Measurements from ENCODE around the gene KRT8.

DNA sequence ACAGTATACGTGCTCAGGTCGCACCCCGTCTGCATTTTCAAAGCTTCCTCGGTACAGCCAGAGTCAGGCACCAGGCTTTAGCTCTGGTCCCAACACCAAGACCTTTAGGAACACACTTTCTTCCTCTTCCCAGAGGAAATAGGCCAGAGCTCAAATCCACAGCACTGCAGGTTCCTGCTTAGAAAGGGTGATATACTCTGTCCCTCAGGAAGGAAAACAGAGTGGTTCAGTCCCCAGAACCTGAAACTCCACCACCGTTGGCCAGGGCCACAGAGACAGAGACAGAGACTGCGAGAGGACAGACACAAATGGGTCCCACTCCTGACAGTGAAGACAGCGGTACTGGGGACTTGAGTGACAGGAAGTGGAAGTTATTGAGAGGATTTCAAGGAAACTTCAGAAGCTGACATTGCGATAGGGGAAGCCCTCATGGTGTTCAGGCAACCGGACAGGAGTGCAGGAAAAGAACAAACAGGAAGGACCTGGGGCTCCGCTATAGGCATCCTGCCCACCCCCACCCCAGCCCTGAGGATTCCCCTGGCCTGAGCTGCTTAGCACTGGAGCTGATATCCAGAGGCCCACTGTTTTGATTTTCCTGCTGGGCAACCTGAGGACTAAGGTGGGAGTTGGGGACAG, 5.5 kb upstream of the KRT8 start:
- TF ChIP-seq CTCF (IDR thresholded peaks at IDR 0.05), result no peak
- no peak for TF ChIP-seq POLR2A (IDR thresholded peaks at IDR 0.05)

Measured in lower leg skin (tissue), 3 donors.